Cardiac ventricle fibroblast (primary cell): ENCODE data around the gene LIPC. TPM values are rescaled to one million over a fixed set of nuclear protein-coding genes. Genes with fewer than 3 reads are reported as not detected.

Source experiments
- total RNA-seq: library from RNA; depleted of rRNA; stranded (reverse); fragments of >200 nt; gene quantifications from 2 replicates; pipeline ENCODE4 v1.2.3, GENCODE V29; 2015

LIPC gene
- 0.20 and 0.75 TPM in 2 replicates for total RNA-seq

DNA sequence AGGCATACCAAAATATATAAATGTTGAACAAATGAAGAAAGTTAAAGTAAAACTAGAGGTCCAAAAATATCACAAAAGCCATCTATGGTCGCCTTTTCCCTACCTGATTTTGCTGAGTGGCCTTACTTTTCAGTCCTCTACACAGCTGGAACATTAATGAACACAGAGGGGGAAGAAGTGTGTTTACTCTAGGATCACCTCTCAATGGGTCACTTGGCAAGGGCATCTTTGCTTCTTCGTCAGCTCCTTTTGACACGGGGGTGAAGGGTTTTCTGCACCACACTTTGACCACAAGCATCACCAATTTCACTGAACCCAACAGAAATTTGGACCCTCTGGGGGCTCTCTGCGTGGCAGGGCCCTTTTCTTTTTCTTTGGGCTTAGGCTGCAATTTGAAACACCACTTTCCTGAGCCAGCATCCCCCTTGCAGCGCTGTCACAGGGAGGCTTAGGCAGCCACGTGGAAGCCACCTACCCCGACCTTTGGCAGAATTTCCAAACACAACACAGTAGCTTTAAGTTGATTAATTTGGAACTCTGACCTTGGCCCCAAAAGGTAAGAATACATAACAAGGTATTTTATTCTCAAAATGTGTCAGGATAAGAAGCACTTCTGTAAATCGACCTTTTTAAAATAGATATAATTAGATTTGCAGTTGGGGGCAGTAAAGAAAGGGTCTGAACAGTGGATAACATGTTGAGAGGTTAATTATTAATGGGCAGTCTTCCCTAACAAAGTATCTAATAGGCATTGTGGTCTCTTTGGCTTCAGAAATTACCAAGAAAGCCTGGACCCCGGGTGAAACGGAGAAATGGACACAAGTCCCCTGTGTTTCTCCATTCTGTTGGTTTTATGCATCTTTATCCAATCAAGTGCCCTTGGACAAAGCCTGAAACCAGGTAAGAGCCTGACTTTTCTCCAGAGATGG lies at the start of gene LIPC:
Gene LIPC (plus strand): TSS at position 771 of the 929 bp plus-strand sequence. CDS start 42 bp downstream, at position 813.

